Adrenal gland (tissue), 12 donors: ENCODE data around the gene CCDC138. TPM values are rescaled to one million over a fixed set of nuclear protein-coding genes. Genes with fewer than 3 reads are reported as not detected.

Experiments used
- DNase-seq, 7 donors: peaks; one replicate each; pipeline ENCODE4 v3.0.0-alpha.2; 2019 to 2020
- H3K27ac ChIP-seq, 5 donors: fragments of 200-600 bp; sonication (generic) in 4 of 5; 1 replicate in 3 of 5; 2 replicates in 2 of 5; pipeline versions ENCODE4 v1.5.1 to v1.8.0; 2016 to 2020; ENCODE audit warnings: mild to moderate bottlenecking in 1 of 5
- H3K27me3 ChIP-seq: fragments of 200-600 bp; 2 replicates; pipeline ENCODE4 v1.8.0; 2021
- H3K36me3 ChIP-seq, 2 donors: fragments of 200-600 bp; replicated peaks in 1 of 2; 1 replicate in 1 of 2; 2 replicates in 1 of 2; pipeline versions ENCODE4 v1.5.1 to v1.8.0; 2018 to 2022
- H3K4me1 ChIP-seq, 2 donors: fragments of 200-600 bp; replicated peaks in 1 of 2; 1 replicate in 1 of 2; 2 replicates in 1 of 2; pipeline versions ENCODE4 v1.5.1 to v1.8.0; 2018 to 2021
- H3K4me3 ChIP-seq, 4 donors: fragments of 200-600 bp; sonication (generic) in 3 of 4; one replicate each; pipeline ENCODE4 v1.5.1; 2016 to 2018
- H3K9me3 ChIP-seq, 3 donors: fragments of 200-600 bp; sonication (generic) in 1 of 3; replicated peaks in 1 of 3; 1 replicate in 2 of 3; 2 replicates in 1 of 3; pipeline versions ENCODE4 v1.5.1 to v1.8.0; 2016 to 2021
- CTCF ChIP-seq, 6 experiments: fragments of 450-650 bp in 4 of 6; fragments of 200-600 bp in 2 of 6; sonication (generic) in 1 of 6; IDR thresholded peaks; 1 replicate in 5 of 6; 2 replicates in 1 of 6; pipeline versions ENCODE4 v1.5.1 to v1.8.0; 2016 to 2021; ENCODE audit warnings: antibody characterized with exemption in 6 of 6, mild to moderate bottlenecking in 2 of 6, moderate library complexity in 1 of 6
- POLR2A ChIP-seq, 2 donors: fragments of 450-650 bp; IDR thresholded peaks; one replicate each; pipeline ENCODE4 v1.6.1; 2017; ENCODE audit warnings: antibody characterized with exemption in 2 of 2, mild to moderate bottlenecking in 2 of 2, moderate library complexity in 1 of 2
- WGBS, 4 donors: extraction: QIAGEN DNeasy Blood & Tissue Kit in 2 of 4; methylation state at CpG; one replicate each; pipeline versions ENCODE4 v1.1.5 to v1.1.7; 2013 to 2017; 5-methylcytosine and 5-hydroxymethylcytosine counted together
- intact Hi-C, 2 donors: fragments of 100-400 bp; cut with DNase I; formaldehyde crosslinking; loops; one replicate each; pipeline versions ENCODE4 v1.14.1 to v1.15.0; 2022 to 2023
- polyA plus RNA-seq, 3 donors: library from polyadenylated mRNA; stranded (reverse); fragments of 200-250 nt in 2 of 3; fragments of 350-450 nt in 1 of 3; fragmentation: Illumina TruSeq in 1 of 3; extraction: RNeasy Lipid Tissue Mini Kit (QIAGEN cat#74804) in 1 of 3; gene quantifications; one replicate each; pipeline ENCODE4 v1.2.3, GENCODE V29; 2013 to 2014
- total RNA-seq, 9 donors: library from RNA; depleted of rRNA in 4 of 9; stranded (reverse); fragments of >200 nt in 4 of 9; fragments of 120-200 nt in 1 of 9; fragmentation: NEBNext Ultra II Directional in 1 of 9; extraction: Animal tissue kit (Norgen Biotek cat#: 25700) in 1 of 9; gene quantifications; one replicate each; pipeline versions ENCODE4 v1.1.0 to v1.2.4, GENCODE V29; 2013 to 2023
- donor health status: healthy with polysubstance abuse.
- donor health status: Bipolar disorder and iron deficiency.
- donor health status: DM: yes; HTN: yes; CAD: no.
- donor health status: DM: no; HTN: no; CAD: no.
- donor health status: DM: no; HTN: no; CAD: no.
- donor health status: DM: yes; HTN: yes; CAD: no.

Gene CCDC138
- total and polyA plus RNA-seq, 12 donors, result 1.0 to 8.0 (median 2.1) TPM

GRCh38 chr2:108824316-108825070, 37.9 kb downstream of the CCDC138 start:
- no peaks in the 10 kb centered on the region for H3K9me3 ChIP-seq
- no peak for DNase-seq
- 94 to 98% (median 95%) methylated on average over 5 of the region's 5 CpGs for whole genome bisulfite sequencing, 4 donors
- intact Hi-C loops, result no loop called here
- no peak overlapping the region for H3K27ac ChIP-seq
- H3K4me1 ChIP-seq, result no peaks in the 10 kb centered on the region
- H3K4me3 ChIP-seq, result no peak overlapping the region
- H3K27me3 ChIP-seq, result no peaks in the 10 kb centered on the region
- no peaks in the 10 kb centered on the region for H3K36me3 ChIP-seq
- TF ChIP-seq CTCF (IDR thresholded peaks at IDR 0.05), result no peak
- no peak for TF ChIP-seq POLR2A (IDR thresholded peaks at IDR 0.05)

GRCh38 chr2:108825254-108825653, 38.7 kb downstream of the CCDC138 start:
- intact Hi-C loops, result no loop called here
- H3K27ac ChIP-seq, result no peak overlapping the region
- no peaks in the 10 kb centered on the region for H3K36me3 ChIP-seq
- WGBS, 4 donors, result 53 to 75% (median 62%) methylated on average over 4 of the region's 4 CpGs
- no peaks in the 10 kb centered on the region for H3K27me3 ChIP-seq
- H3K4me3 ChIP-seq, result no peak overlapping the region
- H3K4me1 ChIP-seq, result no peaks in the 10 kb centered on the region
- no peaks in the 10 kb centered on the region for H3K9me3 ChIP-seq
- no peak for DNase-seq
- TF ChIP-seq CTCF (IDR thresholded peaks at IDR 0.05) (no peak), POLR2A (IDR thresholded peaks at IDR 0.05) (no peak)

- no peaks in the 10 kb centered on the region for H3K36me3 ChIP-seq
- intact Hi-C loops, result no loop called here
- WGBS, 4 donors, result 86 to 92% (median 88%) methylated on average over 3 of the region's 3 CpGs
- H3K9me3 ChIP-seq, result no peaks in the 10 kb centered on the region
- no peaks in the 10 kb centered on the region for H3K4me1 ChIP-seq
- TF ChIP-seq CTCF (IDR thresholded peaks at IDR 0.05), result no peak
- TF ChIP-seq POLR2A (IDR thresholded peaks at IDR 0.05), result no peak
- DNase-seq, result no peak
- no peak overlapping the region for H3K4me3 ChIP-seq
- no peaks in the 10 kb centered on the region for H3K27me3 ChIP-seq
- H3K27ac ChIP-seq, result no peak overlapping the region
Measured at GRCh38 chr2:108825736-108826135, 39.2 kb downstream of the CCDC138 start.

- intact Hi-C loops, result no loop called here
- no peak for DNase-seq
- TF ChIP-seq POLR2A (IDR thresholded peaks at IDR 0.05) (no peak), CTCF (IDR thresholded peaks at IDR 0.05) (no peak)
- 92 to 98% (median 94%) methylated on average over 4 of the region's 4 CpGs for WGBS, 4 donors
- H3K4me1 ChIP-seq, result no peaks in the 10 kb centered on the region
- no peaks in the 10 kb centered on the region for H3K9me3 ChIP-seq
- H3K27me3 ChIP-seq, result no peaks in the 10 kb centered on the region
- no peak overlapping the region for H3K27ac ChIP-seq
- no peak overlapping the region for H3K4me3 ChIP-seq
- H3K36me3 ChIP-seq, result no peaks in the 10 kb centered on the region
Measured at GRCh38 chr2:108829578-108830310, 43.2 kb downstream of the CCDC138 start.
